ENCODE data around the gene SQSTM1. TPM values are rescaled to one million over a fixed set of nuclear protein-coding genes. Genes with fewer than 3 reads are reported as not detected.

The SQSTM1 gene
- total and polyA plus RNA-seq, 2 of the 8 experiments (the other 6 are each of a cell fraction or from before 2014, with no cell fraction given), result 78.6 to 110 TPM

- no peak for TF ChIP-seq EGR1 (IDR thresholded peaks at IDR 0.05; ENCODE audit: borderline replicate concordance, low read depth, low read length)
- no peak for TF ChIP-seq TBP (IDR thresholded peaks at IDR 0.05; ENCODE audit: low read depth, low read length)
- TF ChIP-seq EZH2 (IDR thresholded peaks at IDR 0.05; ENCODE audit: low read depth, low read length, severe bottlenecking), result no peak
- no peak for TF ChIP-seq TCF12 (IDR thresholded peaks at IDR 0.05; ENCODE audit: low read depth, low read length)
- peak in 1 of 2 experiments; percentile 27; a peak in 1 of 4 replicates for TF ChIP-seq HDAC2 (IDR thresholded peaks at IDR 0.05; ENCODE audit: borderline replicate concordance in 1 of 2, low read depth in 2 of 2, low read length in 2 of 2)
- TF ChIP-seq, protein P1, sequence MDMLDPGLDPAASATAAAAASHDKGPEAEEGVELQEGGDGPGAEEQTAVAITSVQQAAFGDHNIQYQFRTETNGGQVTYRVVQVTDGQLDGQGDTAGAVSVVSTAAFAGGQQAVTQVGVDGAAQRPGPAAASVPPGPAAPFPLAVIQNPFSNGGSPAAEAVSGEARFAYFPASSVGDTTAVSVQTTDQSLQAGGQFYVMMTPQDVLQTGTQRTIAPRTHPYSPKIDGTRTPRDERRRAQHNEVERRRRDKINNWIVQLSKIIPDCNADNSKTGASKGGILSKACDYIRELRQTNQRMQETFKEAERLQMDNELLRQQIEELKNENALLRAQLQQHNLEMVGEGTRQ (IDR thresholded peaks at IDR 0.05; ENCODE audit: low read length), result no peak
- no peak for TF ChIP-seq SP2 (IDR thresholded peaks at IDR 0.05; ENCODE audit: low read length)
- TF ChIP-seq CEBPB (IDR thresholded peaks at IDR 0.05; ENCODE audit: low read depth, low read length), result no peak
- no peak for TF ChIP-seq NANOG (IDR thresholded peaks at IDR 0.05; ENCODE audit: insufficient read depth, low read depth, low read length, poor library complexity, severe bottlenecking)
- no peak for TF ChIP-seq BACH1 (IDR thresholded peaks at IDR 0.05; ENCODE audit: low read length)
- TF ChIP-seq SP1 (IDR thresholded peaks at IDR 0.05; ENCODE audit: low read depth, low read length), result no peak
- no peak for TF ChIP-seq JUND (IDR thresholded peaks at IDR 0.05; ENCODE audit: low read length)
- no peak for TF ChIP-seq HDAC6 (IDR thresholded peaks at IDR 0.05; ENCODE audit: low read depth, low read length)
- no peak for TF ChIP-seq RFX5 (IDR thresholded peaks at IDR 0.05; ENCODE audit: borderline replicate concordance, low read depth, low read length)
- no peak for TF ChIP-seq ATF3 (IDR thresholded peaks at IDR 0.05; ENCODE audit: insufficient read depth, low read depth, low read length)
- TF ChIP-seq CHD1 (IDR thresholded peaks at IDR 0.05; ENCODE audit: low read depth, low read length), result no peak
- no peak for TF ChIP-seq MAFK (IDR thresholded peaks at IDR 0.05; ENCODE audit: low read depth, low read length)
- no peak for TF ChIP-seq SP4 (IDR thresholded peaks at IDR 0.05; ENCODE audit: low read length)
- TF ChIP-seq SRF (IDR thresholded peaks at IDR 0.05; ENCODE audit: low read depth, low read length), result no peak
- TF ChIP-seq GTF2F1 (IDR thresholded peaks at IDR 0.05; ENCODE audit: borderline replicate concordance, low read depth, low read length), result no peak
- no peak for TF ChIP-seq CTBP2 (IDR thresholded peaks at IDR 0.05; ENCODE audit: borderline replicate concordance, insufficient read depth, insufficient read length, low read length)
- TF ChIP-seq SIN3A (conservative IDR thresholded peaks at IDR 0.05 in 1 of 2, IDR thresholded peaks at IDR 0.05 in 1 of 2; ENCODE audit: low read depth in 1 of 2, low read length in 2 of 2), result 0 out of 4 replicates have a peak, but pooled peaks of 1 of the 2 experiments have one; percentile 25
Measured at GRCh38 chr5:179821298-179822058, 773 bp downstream of the SQSTM1 start (continued).

Measured in H1 (cell line).